Chondrocyte (in vitro differentiated cells): ENCODE data around the gene SLC38A8. TPM values are rescaled to one million over a fixed set of nuclear protein-coding genes. Genes with fewer than 3 reads are reported as not detected.
A peak's percentile ranks its signal among the peaks of the same experiment; 100 is the strongest.

Experiments used
- DNase-seq: peaks from one replicate; pipeline ENCODE4 v3.0.0; 2021; ENCODE audit warnings: mixed read lengths, low spot score
- H3K27ac Mint-ChIP-seq: one replicate; pipeline ENCODE4 v1.8.0; 2021; ENCODE audit warnings: mild to moderate bottlenecking, moderate library complexity, mixed read lengths; ENCODE audit not compliant: unreplicated experiment
- H3K27me3 Mint-ChIP-seq: 2 replicates; pipeline ENCODE4 v1.8.0; 2021; ENCODE audit warnings: low read depth, mixed read lengths
- H3K36me3 Mint-ChIP-seq: 2 replicates; pipeline ENCODE4 v1.8.0; 2021; ENCODE audit warnings: low read depth, mixed read lengths
- H3K4me1 Mint-ChIP-seq: 2 replicates; pipeline ENCODE4 v1.8.0; 2021; ENCODE audit warnings: low read depth, mild to moderate bottlenecking, mixed read lengths
- H3K4me3 Mint-ChIP-seq: one replicate; pipeline ENCODE4 v1.8.0; 2021; ENCODE audit warnings: mild to moderate bottlenecking, moderate library complexity, mixed read lengths; ENCODE audit not compliant: unreplicated experiment
- H3K9me3 Mint-ChIP-seq: 2 replicates; pipeline ENCODE4 v1.8.0; 2021; ENCODE audit warnings: low read depth, mixed read lengths
- total RNA-seq: library from RNA; stranded (reverse); gene quantifications from 3 replicates; pipeline ENCODE4 v1.2.1, GENCODE V29; 2021
- TF ChIP-seq, protein P1 (sequence below): fragments of 200-600 bp; sonication (generic); IDR thresholded peaks from 2 replicates; pipeline ENCODE4 v1.5.0; 2021; ENCODE audit warnings: antibody characterized with exemption, mild to moderate bottlenecking, moderate library complexity

The SLC38A8 gene
- total RNA-seq, 1 donor from 2014 or later = not detected

DNA sequence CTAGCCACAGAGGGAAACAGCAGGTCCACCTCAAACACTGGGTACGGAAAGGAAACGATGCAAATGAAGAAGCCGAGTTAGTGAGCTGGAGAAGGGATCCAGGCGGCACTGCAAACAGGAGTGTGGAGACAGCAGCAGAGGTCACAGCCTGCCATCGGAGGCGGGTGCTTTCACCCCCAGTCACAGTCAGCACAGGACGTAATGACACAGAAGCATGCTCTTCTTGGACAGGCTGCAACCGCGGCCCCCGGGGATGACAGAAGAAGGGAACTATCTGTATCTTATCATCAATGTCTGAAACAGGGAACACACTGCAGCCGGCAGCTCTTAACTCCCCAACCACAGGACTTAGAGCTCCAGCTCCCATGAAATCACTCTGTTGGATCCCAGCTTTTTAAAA is 16.1 kb upstream of the SLC38A8 start:
- TF ChIP-seq, protein P1, sequence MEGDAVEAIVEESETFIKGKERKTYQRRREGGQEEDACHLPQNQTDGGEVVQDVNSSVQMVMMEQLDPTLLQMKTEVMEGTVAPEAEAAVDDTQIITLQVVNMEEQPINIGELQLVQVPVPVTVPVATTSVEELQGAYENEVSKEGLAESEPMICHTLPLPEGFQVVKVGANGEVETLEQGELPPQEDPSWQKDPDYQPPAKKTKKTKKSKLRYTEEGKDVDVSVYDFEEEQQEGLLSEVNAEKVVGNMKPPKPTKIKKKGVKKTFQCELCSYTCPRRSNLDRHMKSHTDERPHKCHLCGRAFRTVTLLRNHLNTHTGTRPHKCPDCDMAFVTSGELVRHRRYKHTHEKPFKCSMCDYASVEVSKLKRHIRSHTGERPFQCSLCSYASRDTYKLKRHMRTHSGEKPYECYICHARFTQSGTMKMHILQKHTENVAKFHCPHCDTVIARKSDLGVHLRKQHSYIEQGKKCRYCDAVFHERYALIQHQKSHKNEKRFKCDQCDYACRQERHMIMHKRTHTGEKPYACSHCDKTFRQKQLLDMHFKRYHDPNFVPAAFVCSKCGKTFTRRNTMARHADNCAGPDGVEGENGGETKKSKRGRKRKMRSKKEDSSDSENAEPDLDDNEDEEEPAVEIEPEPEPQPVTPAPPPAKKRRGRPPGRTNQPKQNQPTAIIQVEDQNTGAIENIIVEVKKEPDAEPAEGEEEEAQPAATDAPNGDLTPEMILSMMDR = no peak
- peaks cover 45% of the 10 kb centered on the region for H3K36me3 Mint-ChIP-seq
- no peak overlapping the region for H3K27ac Mint-ChIP-seq
- H3K4me3 Mint-ChIP-seq = no peak overlapping the region
- peaks cover 4% of the 10 kb centered on the region for H3K4me1 Mint-ChIP-seq
- H3K27me3 Mint-ChIP-seq = no peaks in the 10 kb centered on the region
- H3K9me3 Mint-ChIP-seq = no peaks in the 10 kb centered on the region
- no peak for DNase-seq

DNA sequence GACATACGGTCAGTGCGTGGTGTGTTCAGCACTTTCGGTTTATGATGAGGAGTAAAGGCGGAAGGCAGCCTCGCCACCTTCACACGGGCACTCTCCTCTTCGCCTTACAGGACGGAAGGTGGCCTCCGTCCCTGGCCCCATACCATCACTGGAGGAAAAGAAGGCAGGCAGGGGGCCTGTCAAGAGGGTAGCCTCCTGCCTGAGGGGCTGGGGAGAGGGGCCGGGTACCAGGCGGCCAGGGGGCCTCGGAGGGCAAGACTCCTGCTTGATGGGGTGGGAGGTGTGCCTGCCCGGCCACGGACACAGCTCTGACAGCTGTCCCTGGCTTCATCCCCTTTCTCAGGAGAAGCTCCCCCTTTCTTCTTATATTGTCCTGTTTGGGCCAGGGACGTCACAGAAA is 15.6 kb upstream of the SLC38A8 start:
- TF ChIP-seq, protein P1 = no peak
- peak; percentile 60 for DNase-seq
- H3K4me3 Mint-ChIP-seq = no peak overlapping the region
- H3K27me3 Mint-ChIP-seq = no peaks in the 10 kb centered on the region
- peaks cover 46% of the 10 kb centered on the region for H3K36me3 Mint-ChIP-seq
- no peaks in the 10 kb centered on the region for H3K9me3 Mint-ChIP-seq
- no peak overlapping the region for H3K27ac Mint-ChIP-seq
- H3K4me1 Mint-ChIP-seq = peaks cover 4% of the 10 kb centered on the region

DNA sequence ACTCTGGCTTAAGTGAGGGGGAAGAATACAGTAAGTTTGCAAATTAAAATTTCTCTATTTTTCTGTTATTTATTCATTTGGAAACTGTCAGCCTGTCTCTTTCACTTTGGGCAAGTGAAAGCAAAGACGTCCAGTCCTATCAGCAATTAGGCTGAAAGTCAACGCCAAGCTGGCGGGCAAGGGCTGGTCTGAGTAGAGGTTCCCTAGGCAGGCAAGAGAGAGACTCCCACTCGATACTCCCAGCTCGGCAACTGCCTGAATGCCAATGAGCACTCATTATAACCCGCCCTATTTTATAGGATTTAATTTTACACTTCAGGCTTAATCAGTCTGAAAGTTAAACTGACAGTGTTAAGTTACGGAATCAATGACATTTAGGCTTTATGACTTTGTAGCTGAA is 14.3 kb upstream of the SLC38A8 start:
- Mint-ChIP-seq H3K36me3 (peaks cover 46% of the 10 kb centered on the region), H3K9me3 (no peaks in the 10 kb centered on the region), H3K4me3 (no peak overlapping the region)

DNA sequence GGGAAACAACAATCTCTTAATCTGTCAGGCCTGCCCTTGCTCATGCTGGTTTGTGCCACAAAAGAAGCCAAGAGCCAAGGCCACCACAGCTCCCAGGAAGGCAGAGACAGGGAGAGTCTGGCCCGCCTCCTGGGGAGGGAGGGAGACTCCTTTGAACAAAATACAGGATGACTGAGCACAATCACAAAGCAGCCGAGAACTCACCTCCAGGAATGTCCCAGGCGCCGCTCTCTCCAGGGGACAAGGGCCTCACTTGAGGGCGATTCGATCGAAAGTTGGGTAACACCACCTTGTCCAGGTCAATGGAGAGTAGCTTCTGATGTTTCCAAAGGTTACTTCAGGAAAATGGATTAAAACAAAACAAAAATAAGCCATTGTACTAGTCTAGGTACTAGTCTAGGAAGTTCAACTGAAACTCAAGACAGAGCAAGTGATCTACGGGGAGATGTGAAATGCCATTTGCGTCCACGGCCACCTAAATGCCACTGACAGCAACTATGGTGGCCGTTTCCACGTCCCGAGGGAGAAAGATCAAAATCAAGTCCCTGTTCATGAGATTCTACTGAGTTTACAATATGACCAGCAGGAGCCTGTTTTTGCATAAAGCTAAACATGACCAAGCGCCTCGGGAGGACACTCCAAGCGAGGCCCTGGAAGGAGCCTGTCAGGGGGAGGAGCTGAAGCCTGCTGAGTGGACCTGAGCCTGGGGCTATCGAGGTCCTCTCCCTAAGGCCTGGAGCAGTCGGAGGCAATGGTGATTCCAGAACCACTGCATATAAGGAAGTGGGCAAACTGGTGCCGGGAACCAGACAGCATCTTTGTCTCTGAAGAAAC is 13.4 kb upstream of the SLC38A8 start:
- Mint-ChIP-seq H3K9me3 (no peaks in the 10 kb centered on the region), H3K36me3 (peaks cover 43% of the 10 kb centered on the region), H3K27me3 (no peaks in the 10 kb centered on the region), H3K4me3 (no peak overlapping the region), H3K27ac (no peak overlapping the region), H3K4me1 (no peaks in the 10 kb centered on the region)
- DNase-seq = peak; percentile 53
- TF ChIP-seq, protein P1 = no peak

More for the DNA sequence above, 14.3 kb upstream of the SLC38A8 start:
- no peaks in the 10 kb centered on the region for H3K27me3 Mint-ChIP-seq
- DNase-seq = peak; percentile 27
- TF ChIP-seq, protein P1 = no peak
- H3K27ac Mint-ChIP-seq = no peak overlapping the region
- H3K4me1 Mint-ChIP-seq = no peaks in the 10 kb centered on the region

DNA sequence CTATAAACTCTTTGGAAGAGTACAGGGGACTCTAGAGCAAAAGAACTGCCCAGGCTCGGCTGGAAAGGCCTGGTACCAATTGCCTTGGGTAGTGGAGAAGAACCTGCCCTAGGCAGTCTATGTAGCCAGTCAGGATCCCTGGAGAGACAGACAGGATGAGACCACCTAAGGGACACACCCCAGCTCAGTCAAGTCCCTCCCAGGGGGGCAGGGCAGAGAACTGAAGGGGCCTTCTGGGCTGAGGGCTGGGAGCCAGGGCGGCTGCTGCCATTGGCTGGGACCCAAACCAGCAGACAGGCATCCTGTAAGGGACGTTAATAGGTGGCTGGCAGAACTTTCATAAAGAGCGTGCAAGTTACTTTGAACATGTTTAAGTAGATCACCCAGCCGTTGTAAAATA is 12.8 kb upstream of the SLC38A8 start:
- TF ChIP-seq, protein P1 = no peak
- no peak overlapping the region for H3K27ac Mint-ChIP-seq
- H3K4me1 Mint-ChIP-seq = no peaks in the 10 kb centered on the region
- H3K9me3 Mint-ChIP-seq = no peaks in the 10 kb centered on the region
- no peak overlapping the region for H3K4me3 Mint-ChIP-seq
- peak; percentile 59 for DNase-seq
- H3K36me3 Mint-ChIP-seq = peaks cover 43% of the 10 kb centered on the region
- no peaks in the 10 kb centered on the region for H3K27me3 Mint-ChIP-seq
